GM12891 (cell line): ENCODE measurements around the gene ZNF516.

ENCODE experiments used
- POLR2A ChIP-seq: IDR thresholded peaks from 2 replicates; pipeline ENCODE4 v1.6.1; 2011; ENCODE audit warnings: low read depth, low read length, control low read depth
- POLR2AphosphoS5 ChIP-seq: IDR thresholded peaks from 2 replicates; pipeline ENCODE4 v1.6.1; 2011; ENCODE audit warnings: low read depth, low read length, control low read depth
- POU2F2 ChIP-seq: IDR thresholded peaks from 2 replicates; pipeline ENCODE4 v1.6.1; 2011; ENCODE audit warnings: low read depth, mild to moderate bottlenecking, control low read depth, low read length, moderate library complexity
- TAF1 ChIP-seq: IDR thresholded peaks from 2 replicates; pipeline ENCODE4 v1.6.1; 2011; ENCODE audit warnings: low read depth, low read length, control low read depth

- TF ChIP-seq POLR2A (no peak), TAF1 (no peak), POLR2AphosphoS5 (no peak), POU2F2 (no peak)
These were observed 27.5 kb upstream of the ZNF516 start for GRCh38 chr18:76522551-76522950.
